Fibroblast of villous mesenchyme (primary cell): Measurements from ENCODE around the gene POLDIP2. TPM values are rescaled to one million over a fixed set of nuclear protein-coding genes. Genes with fewer than 3 reads are reported as not detected.

Source experiments
- DNase-seq: peaks from one replicate; pipeline ENCODE4 v3.0.0-alpha.2; 2010; ENCODE audit warnings: low read depth
- H3K4me3 ChIP-seq: 2 replicates; pipeline ENCODE4 v1.5.1; 2011; ENCODE audit warnings: low read depth, mild to moderate bottlenecking, low read length
- CTCF ChIP-seq: IDR thresholded peaks from 2 replicates; pipeline ENCODE4 v1.5.1; 2012; ENCODE audit warnings: low read depth, mild to moderate bottlenecking, low read length; ENCODE audit not compliant: insufficient read depth
- total RNA-seq: library from RNA; depleted of rRNA; stranded (reverse); fragments of >200 nt; gene quantifications from 2 replicates; pipeline ENCODE4 v1.2.3, GENCODE V29; 2012

Gene POLDIP2
- total RNA-seq, 1 donor, result 85.5 TPM

GRCh38 chr17:28402844-28403243 lies 45.5 kb upstream of the POLDIP2 start:
- TF ChIP-seq CTCF, result no peak
- H3K4me3 ChIP-seq, result no peak overlapping the region
- DNase-seq, result no peak

- no peak overlapping the region for H3K4me3 ChIP-seq
- DNase-seq, result no peak
- TF ChIP-seq CTCF, result no peak
Measured at GRCh38 chr17:28402224-28402630, 44.9 kb upstream of the POLDIP2 start.

- no peak for DNase-seq
- H3K4me3 ChIP-seq, result no peak overlapping the region
- no peak for TF ChIP-seq CTCF
Measured at GRCh38 chr17:28399808-28400207, 42.5 kb upstream of the POLDIP2 start.

GRCh38 chr17:28398280-28398981 lies 41.1 kb upstream of the POLDIP2 start:
- DNase-seq, result no peak
- TF ChIP-seq CTCF, result no peak
- no peak overlapping the region for H3K4me3 ChIP-seq

GRCh38 chr17:28397687-28398279 lies 40.5 kb upstream of the POLDIP2 start:
- no peak overlapping the region for H3K4me3 ChIP-seq
- no peak for TF ChIP-seq CTCF
- DNase-seq, result no peak

GRCh38 chr17:28397275-28397674 lies 39.9 kb upstream of the POLDIP2 start:
- no peak for TF ChIP-seq CTCF
- H3K4me3 ChIP-seq, result no peak overlapping the region
- no peak for DNase-seq
